HG02642 (cell line): Measurements from ENCODE around the gene PAPLN.
A peak's percentile ranks its signal among the peaks of the same experiment; 100 is the strongest.

Experiments
- ATAC-seq: cut with Tn5 transposase; IDR thresholded peaks from one replicate; pipeline ENCODE4 v1.9.1; 2021; ENCODE audit warnings: mild to moderate bottlenecking; ENCODE audit not compliant: unreplicated experiment, poor library complexity

Gene PAPLN

DNA sequence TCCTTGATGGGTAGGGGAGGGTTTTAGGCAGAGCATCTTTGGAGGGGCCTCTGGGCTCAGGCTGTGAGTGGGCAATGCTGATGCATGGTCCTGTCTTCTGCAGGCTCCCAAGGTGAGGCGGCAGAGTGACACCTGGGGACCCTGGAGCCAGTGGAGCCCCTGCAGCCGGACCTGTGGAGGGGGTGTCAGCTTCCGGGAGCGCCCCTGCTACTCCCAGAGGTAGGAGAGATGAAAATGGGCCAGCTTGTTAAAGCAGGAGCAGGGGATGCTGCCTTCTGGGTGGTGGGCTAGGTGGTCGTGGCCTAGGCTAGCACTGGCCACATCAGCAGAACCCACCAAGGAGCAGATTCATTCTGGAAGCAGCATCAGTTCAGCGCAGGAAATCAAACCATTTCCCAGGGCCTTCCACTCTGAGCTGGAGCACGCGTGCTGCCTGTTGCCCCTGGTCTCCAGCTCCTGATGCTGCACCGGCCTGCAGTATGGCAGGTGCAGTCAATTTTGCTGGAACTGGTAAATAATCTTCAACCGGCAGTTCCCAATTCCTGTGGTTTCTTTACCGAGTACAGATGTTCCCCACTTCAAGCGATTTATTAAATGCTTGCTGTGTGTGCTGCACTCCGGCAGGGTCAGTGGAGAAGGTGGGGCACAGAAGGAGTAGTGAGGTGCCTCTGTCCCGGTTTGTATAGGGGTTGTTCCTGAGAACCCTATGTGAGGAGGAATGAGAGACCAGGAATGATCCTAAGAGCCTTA lies 7.4 kb downstream of the PAPLN start:
- no peak for ATAC-seq

- peak; percentile 58 for ATAC-seq
These were observed 8.4 kb downstream of the PAPLN start for GRCh38 chr14:73245480-73246325.

GRCh38 chr14:73246387-73247150 lies 9.3 kb downstream of the PAPLN start:
- ATAC-seq = no peak

GRCh38 chr14:73248108-73248868 lies 11.0 kb downstream of the PAPLN start:
- no peak for ATAC-seq

- no peak for ATAC-seq
These were observed 11.8 kb downstream of the PAPLN start for GRCh38 chr14:73249108-73249507.

GRCh38 chr14:73249564-73250316 lies 12.4 kb downstream of the PAPLN start:
- no peak for ATAC-seq

- no peak for ATAC-seq
These were observed 13.0 kb downstream of the PAPLN start for GRCh38 chr14:73250317-73250713.

DNA sequence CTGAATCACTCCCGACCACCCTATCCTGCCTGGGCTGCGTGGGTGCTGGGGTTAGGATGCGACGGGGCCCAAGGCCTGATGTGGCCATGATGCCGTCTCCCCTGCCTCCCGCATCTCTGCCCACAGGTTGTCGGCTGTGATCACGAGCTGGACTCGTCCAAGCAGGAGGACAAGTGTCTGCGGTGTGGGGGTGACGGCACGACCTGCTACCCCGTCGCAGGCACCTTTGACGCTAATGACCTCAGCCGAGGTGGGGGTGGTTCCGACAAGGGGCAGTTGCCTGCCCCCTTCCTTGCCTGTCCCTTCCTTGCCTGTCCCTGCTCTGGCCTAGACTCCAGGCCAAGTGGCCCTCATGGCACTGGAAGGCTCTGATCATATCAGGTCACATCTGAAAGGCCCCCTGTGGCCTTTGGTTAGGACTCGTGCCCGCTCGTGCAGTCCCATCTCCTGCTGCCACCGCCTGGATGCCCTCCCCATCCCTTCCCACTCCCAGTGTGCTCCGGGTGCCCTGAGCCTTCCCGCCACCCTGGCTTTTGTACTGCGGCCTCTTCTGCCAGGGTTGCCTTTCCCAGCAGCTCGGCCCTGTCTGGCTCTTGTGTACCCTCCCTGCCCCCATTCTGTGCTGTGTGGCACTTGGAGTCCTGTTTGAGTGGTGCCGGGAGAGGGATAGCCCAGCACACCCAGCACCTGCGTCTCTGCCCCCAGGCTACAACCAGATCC lies 13.6 kb downstream of the PAPLN start:
- ATAC-seq = no peak

- ATAC-seq = no peak
These were observed 14.4 kb downstream of the PAPLN start for GRCh38 chr14:73251516-73252215.

GRCh38 chr14:73252491-73253322 lies 15.4 kb downstream of the PAPLN start:
- no peak for ATAC-seq

- no peak for ATAC-seq
These were observed 16.0 kb downstream of the PAPLN start for GRCh38 chr14:73253323-73253610.

- ATAC-seq = no peak
These were observed 16.4 kb downstream of the PAPLN start for GRCh38 chr14:73253721-73254120.

DNA sequence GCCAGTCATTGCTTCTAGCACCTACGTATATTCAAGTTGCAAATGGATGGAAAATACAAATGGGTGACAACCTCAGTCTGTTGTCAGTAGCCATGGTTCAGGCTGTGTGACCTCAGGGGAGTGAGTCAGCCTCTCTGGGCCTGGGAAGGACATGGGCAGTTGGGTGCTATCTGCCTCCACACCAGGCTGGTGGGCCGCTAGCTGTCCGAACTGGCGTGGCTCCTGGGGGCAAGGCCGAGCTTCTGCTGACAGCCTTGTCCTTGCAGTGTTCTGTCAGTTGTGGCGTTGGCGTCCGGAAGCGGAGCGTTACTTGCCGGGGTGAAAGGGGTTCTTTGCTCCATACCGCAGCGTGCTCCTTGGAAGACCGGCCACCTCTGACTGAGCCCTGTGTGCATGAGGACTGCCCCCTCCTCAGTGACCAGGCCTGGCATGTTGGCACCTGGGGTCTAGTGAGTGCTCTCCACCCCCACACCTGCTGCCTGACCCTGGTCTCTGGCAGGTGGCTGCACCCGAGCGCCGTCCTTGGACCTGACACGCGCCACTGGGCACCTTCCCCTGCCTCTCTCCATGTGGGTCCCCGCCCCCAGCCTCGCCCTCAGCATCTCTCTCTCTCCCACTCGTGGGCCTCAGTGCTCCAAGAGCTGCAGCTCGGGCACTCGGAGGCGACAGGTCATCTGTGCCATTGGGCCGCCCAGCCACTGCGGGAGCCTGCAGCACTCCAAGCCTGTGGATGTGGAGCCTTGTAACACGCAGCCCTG lies 17.1 kb downstream of the PAPLN start:
- ATAC-seq = no peak

GRCh38 chr14:73255005-73255400 lies 17.7 kb downstream of the PAPLN start:
- no peak for ATAC-seq

GRCh38 chr14:73255693-73256225 lies 18.5 kb downstream of the PAPLN start:
- ATAC-seq = no peak

GRCh38 chr14:73258076-73258475 lies 20.8 kb downstream of the PAPLN start:
- no peak for ATAC-seq
